Tibial nerve (tissue), 3 donors: ENCODE results near the gene FNBP1.

Experiments used
- CTCF ChIP-seq, 5 experiments: fragments of 200-600 bp in 3 of 5; fragments of 450-650 bp in 2 of 5; sonication (generic) in 3 of 5; IDR thresholded peaks; one replicate each; pipeline ENCODE4 v1.5.1; 2016 to 2019; ENCODE audit warnings: antibody characterized with exemption in 5 of 5, mild to moderate bottlenecking in 3 of 5, moderate library complexity in 2 of 5
- POLR2A ChIP-seq, 2 donors: fragments of 450-650 bp; IDR thresholded peaks; one replicate each; pipeline ENCODE4 v1.6.1; 2017; ENCODE audit warnings: antibody characterized with exemption in 2 of 2, mild to moderate bottlenecking in 2 of 2, moderate library complexity in 2 of 2

GRCh38 chr9:129868023-129868871, 174.7 kb downstream of the FNBP1 start:
- TF ChIP-seq CTCF (IDR thresholded peaks at IDR 0.05), result no peak
- TF ChIP-seq POLR2A (IDR thresholded peaks at IDR 0.05), result no peak
